HEK293 (cell line): ENCODE data around the gene SLC35D1.

ENCODE experiments used
- CTCF ChIA-PET: fragments of 350-600 bp; formaldehyde crosslinking; extraction: SDS; loops from one replicate; lab custom pipeline; 2021; ENCODE audit warnings: antibody characterized with exemption; lab: Yijun Ruan, JAX
- POLR2A ChIA-PET: fragments of 300-600 bp; formaldehyde crosslinking; extraction: SDS; loops from one replicate; lab custom pipeline; 2020; ENCODE audit warnings: antibody characterized with exemption, inconsistent platforms; lab: Yijun Ruan, JAX
- H3K27ac ChIP-seq: fragments of 200-500 bp; sonication (Bioruptor generic); 2 replicates; pipeline ENCODE4 v1.5.1; 2014; ENCODE audit warnings: low read depth, low read length, control low read depth, inconsistent platforms; ENCODE audit errors: extremely low read depth
- H3K36me3 ChIP-seq, 2 experiments: fragments of 200-500 bp in 1 of 2; sonication (Bioruptor generic) in 1 of 2; 1 replicate in 1 of 2; 2 replicates in 1 of 2; pipeline ENCODE4 v1.5.1; 2014 to 2017; ENCODE audit warnings: inconsistent platforms in 2 of 2, low read length in 2 of 2; ENCODE audit not compliant: control insufficient read depth in 2 of 2, insufficient read depth in 1 of 2
- H3K4me1 ChIP-seq: fragments of 200-500 bp; sonication (Bioruptor generic); 2 replicates; pipeline ENCODE4 v1.5.1; 2014; ENCODE audit warnings: mild to moderate bottlenecking, low read length, inconsistent platforms; ENCODE audit not compliant: control insufficient read depth, insufficient read depth
- H3K4me3 ChIP-seq: 2 replicates; pipeline ENCODE4 v1.5.1; 2011; ENCODE audit warnings: low read depth, mild to moderate bottlenecking, control low read depth, low read length, moderate library complexity
- H3K9me3 ChIP-seq: fragments of 200-500 bp; sonication (Bioruptor generic); 2 replicates; pipeline ENCODE4 v1.5.1; 2014; ENCODE audit warnings: low read depth, low read length, inconsistent platforms; ENCODE audit not compliant: control insufficient read depth, insufficient read depth
- ELK4 ChIP-seq: IDR thresholded peaks from 2 replicates; pipeline ENCODE4 v1.6.1; 2011; ENCODE audit warnings: mild to moderate bottlenecking, low read depth, low read length, borderline replicate concordance
- KLF1 ChIP-seq: fragments of 450-650 bp; formaldehyde crosslinking; IDR thresholded peaks from 2 replicates; pipeline ENCODE4 v1.5.1; 2016; ENCODE audit warnings: missing biosample characterization, missing genetic modification characterization
- OSR2 ChIP-seq: fragments of 450-650 bp; formaldehyde crosslinking; IDR thresholded peaks from 2 replicates; pipeline ENCODE4 v1.5.1; 2016; ENCODE audit warnings: missing biosample characterization, missing genetic modification characterization
- ZBTB1 ChIP-seq: fragments of 450-650 bp; formaldehyde crosslinking; IDR thresholded peaks from 2 replicates; pipeline ENCODE4 v1.5.1; 2016; ENCODE audit warnings: missing biosample characterization, missing genetic modification characterization
- ZBTB17 ChIP-seq: fragments of 450-650 bp; formaldehyde crosslinking; IDR thresholded peaks from 2 replicates; pipeline ENCODE4 v1.5.1; 2016; ENCODE audit warnings: missing biosample characterization, missing genetic modification characterization
- ZFHX2 ChIP-seq: fragments of 450-650 bp; formaldehyde crosslinking; conservative IDR thresholded peaks from 2 replicates; pipeline ENCODE4 v1.5.1; 2016; ENCODE audit warnings: missing biosample characterization, missing genetic modification characterization
- ZFP3 ChIP-seq: fragments of 450-650 bp; formaldehyde crosslinking; IDR thresholded peaks from 2 replicates; pipeline ENCODE4 v1.5.1; 2016; ENCODE audit warnings: low read depth, missing biosample characterization, missing genetic modification characterization
- ZNF114 ChIP-seq: fragments of 450-650 bp; formaldehyde crosslinking; IDR thresholded peaks from 2 replicates; pipeline ENCODE4 v1.5.0; 2017; ENCODE audit warnings: missing biosample characterization, missing genetic modification characterization
- ZNF132 ChIP-seq: fragments of 450-650 bp; formaldehyde crosslinking; IDR thresholded peaks from 2 replicates; pipeline ENCODE4 v1.5.1; 2017; ENCODE audit warnings: missing biosample characterization, missing genetic modification characterization, borderline replicate concordance
- ZNF157 ChIP-seq: fragments of 450-650 bp; formaldehyde crosslinking; IDR thresholded peaks from 2 replicates; pipeline ENCODE4 v1.5.1; 2016; ENCODE audit warnings: missing biosample characterization, missing genetic modification characterization
- ZNF169 ChIP-seq: fragments of 450-650 bp; formaldehyde crosslinking; IDR thresholded peaks from 2 replicates; pipeline ENCODE4 v1.5.1; 2016; ENCODE audit warnings: missing biosample characterization, missing genetic modification characterization
- ZNF221 ChIP-seq: fragments of 450-650 bp; formaldehyde crosslinking; IDR thresholded peaks from 2 replicates; pipeline ENCODE4 v1.5.1; 2017; ENCODE audit warnings: missing biosample characterization, missing genetic modification characterization, borderline replicate concordance
- ZNF280D ChIP-seq: fragments of 450-650 bp; formaldehyde crosslinking; IDR thresholded peaks from 2 replicates; pipeline ENCODE4 v1.5.1; 2016; ENCODE audit warnings: missing biosample characterization, missing genetic modification characterization
- ZNF354C ChIP-seq: fragments of 450-650 bp; formaldehyde crosslinking; IDR thresholded peaks from 2 replicates; pipeline ENCODE4 v1.5.1; 2016; ENCODE audit warnings: missing biosample characterization, missing genetic modification characterization, low read depth, borderline replicate concordance
- ZNF391 ChIP-seq: fragments of 450-650 bp; formaldehyde crosslinking; IDR thresholded peaks from 2 replicates; pipeline ENCODE4 v1.5.1; 2016; ENCODE audit warnings: low read depth, missing biosample characterization, missing genetic modification characterization, borderline replicate concordance
- ZNF510 ChIP-seq: fragments of 450-650 bp; formaldehyde crosslinking; IDR thresholded peaks from 2 replicates; pipeline ENCODE4 v1.5.1; 2018; ENCODE audit warnings: mild to moderate bottlenecking, missing genetic modification characterization, missing biosample characterization; ENCODE audit not compliant: insufficient replicate concordance
- ZNF521 ChIP-seq: fragments of 450-650 bp; formaldehyde crosslinking; IDR thresholded peaks from 2 replicates; pipeline ENCODE4 v1.5.1; 2017; ENCODE audit warnings: missing biosample characterization, mild to moderate bottlenecking, missing genetic modification characterization
- ZNF560 ChIP-seq: fragments of 450-650 bp; formaldehyde crosslinking; IDR thresholded peaks from 2 replicates; pipeline ENCODE4 v1.5.1; 2017; ENCODE audit warnings: missing biosample characterization, missing genetic modification characterization, borderline replicate concordance
- ZNF623 ChIP-seq: fragments of 450-650 bp; formaldehyde crosslinking; IDR thresholded peaks from 2 replicates; pipeline ENCODE4 v1.5.1; 2016; ENCODE audit warnings: missing biosample characterization, missing genetic modification characterization
- ZNF658 ChIP-seq: fragments of 450-650 bp; formaldehyde crosslinking; IDR thresholded peaks from 2 replicates; pipeline ENCODE4; 2016; ENCODE audit warnings: missing biosample characterization, missing genetic modification characterization
- ZNF701 ChIP-seq: fragments of 450-650 bp; formaldehyde crosslinking; IDR thresholded peaks from 2 replicates; pipeline ENCODE4 v1.5.1; 2016; ENCODE audit warnings: missing biosample characterization, missing genetic modification characterization
- ZNF707 ChIP-seq: fragments of 450-650 bp; formaldehyde crosslinking; IDR thresholded peaks from 2 replicates; pipeline ENCODE4 v1.5.1; 2016; ENCODE audit warnings: missing biosample characterization, missing genetic modification characterization
- ZNF768 ChIP-seq: fragments of 450-650 bp; formaldehyde crosslinking; IDR thresholded peaks from 2 replicates; pipeline ENCODE4 v1.5.1; 2018; ENCODE audit warnings: missing biosample characterization, mild to moderate bottlenecking, missing genetic modification characterization
- ZNF777 ChIP-seq: fragments of 450-650 bp; formaldehyde crosslinking; IDR thresholded peaks from 2 replicates; pipeline ENCODE4 v1.5.1; 2017; ENCODE audit warnings: missing biosample characterization, missing genetic modification characterization, borderline replicate concordance
- TF ChIP-seq, protein P1 (sequence below): fragments of 450-650 bp; formaldehyde crosslinking; IDR thresholded peaks from 2 replicates; pipeline ENCODE4 v1.5.1; 2016; ENCODE audit warnings: missing biosample characterization, missing genetic modification characterization, low read depth
- TF ChIP-seq, protein P2 (sequence below): fragments of 450-650 bp; IDR thresholded peaks from 2 replicates; pipeline ENCODE4 v1.5.1; 2018; ENCODE audit warnings: missing biosample characterization, mild to moderate bottlenecking, missing genetic modification characterization
- TF ChIP-seq, protein P3 (sequence below): fragments of 450-650 bp; formaldehyde crosslinking; IDR thresholded peaks from 2 replicates; pipeline ENCODE4 v1.5.1; 2016; ENCODE audit warnings: missing biosample characterization, missing genetic modification characterization
- TF ChIP-seq, protein P4 (sequence below): fragments of 450-650 bp; formaldehyde crosslinking; IDR thresholded peaks from 2 replicates; pipeline ENCODE4 v1.5.1; 2017; ENCODE audit warnings: missing biosample characterization, missing genetic modification characterization

Gene SLC35D1

DNA sequence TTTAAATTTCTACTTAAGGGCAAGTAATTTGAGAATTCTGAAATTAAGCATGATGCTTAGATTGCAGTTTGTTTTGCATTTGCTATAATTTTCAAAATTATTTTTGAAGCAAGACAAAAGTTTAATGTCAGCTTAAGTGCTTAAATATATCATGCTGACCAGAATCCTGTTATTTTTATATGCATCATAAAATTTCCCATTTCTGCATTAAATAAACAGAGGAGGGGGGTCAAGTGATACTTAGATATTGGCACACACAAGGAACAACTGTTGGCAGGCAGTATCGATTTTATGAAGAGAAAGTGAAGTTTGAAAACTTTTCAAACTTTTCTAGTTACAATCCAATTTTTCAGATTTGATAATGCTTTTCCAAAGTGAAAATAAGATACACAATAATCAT, 68.1 kb downstream of the SLC35D1 start:
- no peaks in the 10 kb centered on the region for H3K9me3 ChIP-seq
- POLR2A ChIA-PET = interaction anchor here (0.9 kb wide), 1 partner anchor 61 kb away, joined by 3 read pairs; the partner anchor contains the start of genes DNAI4 and MIER1
- H3K4me3 ChIP-seq = no peak overlapping the region
- H3K27ac ChIP-seq = no peak overlapping the region
- CTCF ChIA-PET = interaction anchor here (0.6 to 1.5 kb wide), 2 partner anchors 104 to 226 kb away, joined by 4 read pairs; no protein-coding TSS in a partner anchor
- 0 out of 2 replicates have a peak, but pooled peaks cover 4% of the 10 kb centered on the region for H3K4me1 ChIP-seq
- H3K36me3 ChIP-seq = peaks cover 55 to 80% of the 10 kb centered on the region in 2 experiments
- TF ChIP-seq ZBTB1 = no peak
- TF ChIP-seq ZNF221 (tag by site-specific recombination) = no peak
- no peak for TF ChIP-seq ZNF114
- TF ChIP-seq ZNF169 (tag by site-specific recombination) = no peak
- TF ChIP-seq ZNF658 (tag by site-specific recombination) = no peak
- no peak for TF ChIP-seq ELK4
- TF ChIP-seq ZNF768 (tag by site-specific recombination) = no peak
- TF ChIP-seq ZNF623 (tag by site-specific recombination) = no peak
- no peak for TF ChIP-seq ZNF521
- no peak for TF ChIP-seq ZFHX2 (tag by site-specific recombination)
- no peak for TF ChIP-seq ZNF510 (tag by site-specific recombination)
- TF ChIP-seq ZNF354C (tag by site-specific recombination) = no peak
- no peak for TF ChIP-seq ZNF560 (tag by site-specific recombination)
- TF ChIP-seq, protein P1, sequence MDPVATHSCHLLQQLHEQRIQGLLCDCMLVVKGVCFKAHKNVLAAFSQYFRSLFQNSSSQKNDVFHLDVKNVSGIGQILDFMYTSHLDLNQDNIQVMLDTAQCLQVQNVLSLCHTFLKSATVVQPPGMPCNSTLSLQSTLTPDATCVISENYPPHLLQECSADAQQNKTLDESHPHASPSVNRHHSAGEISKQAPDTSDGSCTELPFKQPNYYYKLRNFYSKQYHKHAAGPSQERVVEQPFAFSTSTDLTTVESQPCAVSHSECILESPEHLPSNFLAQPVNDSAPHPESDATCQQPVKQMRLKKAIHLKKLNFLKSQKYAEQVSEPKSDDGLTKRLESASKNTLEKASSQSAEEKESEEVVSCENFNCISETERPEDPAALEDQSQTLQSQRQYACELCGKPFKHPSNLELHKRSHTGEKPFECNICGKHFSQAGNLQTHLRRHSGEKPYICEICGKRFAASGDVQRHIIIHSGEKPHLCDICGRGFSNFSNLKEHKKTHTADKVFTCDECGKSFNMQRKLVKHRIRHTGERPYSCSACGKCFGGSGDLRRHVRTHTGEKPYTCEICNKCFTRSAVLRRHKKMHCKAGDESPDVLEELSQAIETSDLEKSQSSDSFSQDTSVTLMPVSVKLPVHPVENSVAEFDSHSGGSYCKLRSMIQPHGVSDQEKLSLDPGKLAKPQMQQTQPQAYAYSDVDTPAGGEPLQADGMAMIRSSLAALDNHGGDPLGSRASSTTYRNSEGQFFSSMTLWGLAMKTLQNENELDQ (tag by site-specific recombination) = no peak
- TF ChIP-seq ZNF132 = no peak
- TF ChIP-seq ZNF280D = no peak
- no peak for TF ChIP-seq ZNF391 (tag by site-specific recombination)
- TF ChIP-seq, protein P2, sequence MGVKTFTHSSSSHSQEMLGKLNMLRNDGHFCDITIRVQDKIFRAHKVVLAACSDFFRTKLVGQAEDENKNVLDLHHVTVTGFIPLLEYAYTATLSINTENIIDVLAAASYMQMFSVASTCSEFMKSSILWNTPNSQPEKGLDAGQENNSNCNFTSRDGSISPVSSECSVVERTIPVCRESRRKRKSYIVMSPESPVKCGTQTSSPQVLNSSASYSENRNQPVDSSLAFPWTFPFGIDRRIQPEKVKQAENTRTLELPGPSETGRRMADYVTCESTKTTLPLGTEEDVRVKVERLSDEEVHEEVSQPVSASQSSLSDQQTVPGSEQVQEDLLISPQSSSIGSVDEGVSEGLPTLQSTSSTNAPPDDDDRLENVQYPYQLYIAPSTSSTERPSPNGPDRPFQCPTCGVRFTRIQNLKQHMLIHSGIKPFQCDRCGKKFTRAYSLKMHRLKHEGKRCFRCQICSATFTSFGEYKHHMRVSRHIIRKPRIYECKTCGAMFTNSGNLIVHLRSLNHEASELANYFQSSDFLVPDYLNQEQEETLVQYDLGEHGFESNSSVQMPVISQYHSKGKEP (tag by site-specific recombination) = peak; percentile 90
- no peak for TF ChIP-seq ZFP3 (tag by site-specific recombination)
- TF ChIP-seq, protein P3, sequence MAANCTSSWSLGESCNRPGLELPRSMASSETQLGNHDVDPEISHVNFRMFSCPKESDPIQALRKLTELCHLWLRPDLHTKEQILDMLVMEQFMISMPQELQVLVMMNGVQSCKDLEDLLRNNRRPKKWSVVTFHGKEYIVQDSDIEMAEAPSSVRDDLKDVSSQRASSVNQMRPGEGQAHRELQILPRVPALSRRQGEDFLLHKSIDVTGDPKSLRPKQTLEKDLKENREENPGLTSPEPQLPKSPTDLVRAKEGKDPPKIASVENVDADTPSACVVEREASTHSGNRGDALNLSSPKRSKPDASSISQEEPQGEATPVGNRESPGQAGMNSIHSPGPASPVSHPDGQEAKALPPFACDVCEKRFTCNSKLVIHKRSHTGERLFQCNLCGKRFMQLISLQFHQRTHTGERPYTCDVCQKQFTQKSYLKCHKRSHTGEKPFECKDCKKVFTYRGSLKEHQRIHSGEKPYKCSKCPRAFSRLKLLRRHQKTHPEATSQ (tag by site-specific recombination) = no peak
- TF ChIP-seq OSR2 (tag by site-specific recombination) = peak; percentile 41; the same call in 1 of the 2 replicates
- no peak for TF ChIP-seq ZNF701
- peak; percentile 49; the same call in 1 of the 2 replicates for TF ChIP-seq ZBTB17 (tag by site-specific recombination)
- TF ChIP-seq, protein P4, sequence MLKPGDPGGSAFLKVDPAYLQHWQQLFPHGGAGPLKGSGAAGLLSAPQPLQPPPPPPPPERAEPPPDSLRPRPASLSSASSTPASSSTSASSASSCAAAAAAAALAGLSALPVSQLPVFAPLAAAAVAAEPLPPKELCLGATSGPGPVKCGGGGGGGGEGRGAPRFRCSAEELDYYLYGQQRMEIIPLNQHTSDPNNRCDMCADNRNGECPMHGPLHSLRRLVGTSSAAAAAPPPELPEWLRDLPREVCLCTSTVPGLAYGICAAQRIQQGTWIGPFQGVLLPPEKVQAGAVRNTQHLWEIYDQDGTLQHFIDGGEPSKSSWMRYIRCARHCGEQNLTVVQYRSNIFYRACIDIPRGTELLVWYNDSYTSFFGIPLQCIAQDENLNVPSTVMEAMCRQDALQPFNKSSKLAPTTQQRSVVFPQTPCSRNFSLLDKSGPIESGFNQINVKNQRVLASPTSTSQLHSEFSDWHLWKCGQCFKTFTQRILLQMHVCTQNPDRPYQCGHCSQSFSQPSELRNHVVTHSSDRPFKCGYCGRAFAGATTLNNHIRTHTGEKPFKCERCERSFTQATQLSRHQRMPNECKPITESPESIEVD = peak; percentile 75
- TF ChIP-seq KLF1 = no peak
- TF ChIP-seq ZNF707 = no peak
- no peak for TF ChIP-seq ZNF777 (tag by site-specific recombination)
- no peak for TF ChIP-seq ZNF157
